GM12891 (cell line): Measurements from ENCODE around the gene JMJD6.
"Not testable (repeated sequence)": the region's sequence is repeated elsewhere in the genome, so short reads cannot be mapped to it uniquely, and the experiment has no call there.

Experiments used
- DNase-seq: peaks from one replicate; pipeline ENCODE4 v3.0.0; 2011; ENCODE audit warnings: low spot score; ENCODE audit not compliant: insufficient read length
- FAIRE-seq: peaks from 2 replicates; lab custom pipeline; 2011; peaks lifted over from hg19 to GRCh38; lab: Jason Lieb, UNC
- PAX5 ChIP-seq: IDR thresholded peaks from 2 replicates; pipeline ENCODE4 v1.6.1; 2011; ENCODE audit warnings: low read length, moderate library complexity, mild to moderate bottlenecking; ENCODE audit not compliant: insufficient read depth, severe bottlenecking
- POLR2A ChIP-seq: IDR thresholded peaks from 2 replicates; pipeline ENCODE4 v1.6.1; 2011; ENCODE audit warnings: low read depth, low read length, control low read depth
- POLR2AphosphoS5 ChIP-seq: IDR thresholded peaks from 2 replicates; pipeline ENCODE4 v1.6.1; 2011; ENCODE audit warnings: low read depth, low read length, control low read depth
- POU2F2 ChIP-seq: IDR thresholded peaks from 2 replicates; pipeline ENCODE4 v1.6.1; 2011; ENCODE audit warnings: low read depth, mild to moderate bottlenecking, control low read depth, low read length, moderate library complexity
- SPI1 ChIP-seq: IDR thresholded peaks from 2 replicates; pipeline ENCODE4 v1.6.1; 2011; ENCODE audit warnings: low read depth, low read length, control low read depth
- TAF1 ChIP-seq: IDR thresholded peaks from 2 replicates; pipeline ENCODE4 v1.6.1; 2011; ENCODE audit warnings: low read depth, low read length, control low read depth

The JMJD6 gene

DNA sequence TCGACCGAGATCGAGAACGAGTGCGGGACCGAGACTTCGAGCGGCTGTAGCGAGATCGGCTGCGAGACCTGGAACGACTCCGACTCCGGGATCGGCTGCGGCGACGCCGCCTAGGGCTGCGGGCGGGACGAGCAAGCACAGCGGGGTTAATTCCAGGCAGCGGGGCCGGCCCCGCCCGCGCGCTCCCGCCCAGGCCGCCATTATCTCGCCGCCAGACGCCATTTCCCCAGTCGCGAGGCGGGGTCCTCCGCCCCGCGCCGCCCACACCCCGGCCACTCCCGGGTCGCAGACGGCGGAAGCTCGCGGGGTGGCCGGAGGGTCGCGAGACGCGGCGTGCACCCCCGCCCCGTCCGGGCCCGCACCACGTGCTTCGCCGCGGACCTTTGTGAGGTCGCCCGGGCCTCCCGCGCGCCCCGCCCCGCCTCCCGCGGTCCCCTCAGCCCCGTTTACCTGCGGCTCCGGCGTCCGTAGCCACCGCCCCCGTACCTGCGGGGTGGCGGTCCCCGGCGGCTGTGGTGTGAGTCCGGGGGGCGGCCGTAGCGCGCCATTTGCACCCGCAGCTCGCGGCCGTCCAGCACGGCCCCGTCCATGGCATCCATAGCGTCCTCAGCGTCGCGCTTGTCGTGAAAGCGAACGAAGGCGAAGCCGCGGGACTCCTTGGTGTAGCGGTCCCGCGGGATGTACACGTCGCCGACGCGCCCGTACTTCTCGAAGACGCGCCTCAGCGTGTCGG lies 10.1 kb upstream of the JMJD6 start:
- FAIRE-seq (peak; percentile 72), DNase-seq (no peak)
- TF ChIP-seq TAF1 (peak; percentile 63; the same call in 1 of the 2 replicates), SPI1 (no peak), POLR2AphosphoS5 (peak; percentile 54; the same call in 1 of the 2 replicates), POLR2A (peak; percentile 42; the same call in 1 of the 2 replicates)

DNA sequence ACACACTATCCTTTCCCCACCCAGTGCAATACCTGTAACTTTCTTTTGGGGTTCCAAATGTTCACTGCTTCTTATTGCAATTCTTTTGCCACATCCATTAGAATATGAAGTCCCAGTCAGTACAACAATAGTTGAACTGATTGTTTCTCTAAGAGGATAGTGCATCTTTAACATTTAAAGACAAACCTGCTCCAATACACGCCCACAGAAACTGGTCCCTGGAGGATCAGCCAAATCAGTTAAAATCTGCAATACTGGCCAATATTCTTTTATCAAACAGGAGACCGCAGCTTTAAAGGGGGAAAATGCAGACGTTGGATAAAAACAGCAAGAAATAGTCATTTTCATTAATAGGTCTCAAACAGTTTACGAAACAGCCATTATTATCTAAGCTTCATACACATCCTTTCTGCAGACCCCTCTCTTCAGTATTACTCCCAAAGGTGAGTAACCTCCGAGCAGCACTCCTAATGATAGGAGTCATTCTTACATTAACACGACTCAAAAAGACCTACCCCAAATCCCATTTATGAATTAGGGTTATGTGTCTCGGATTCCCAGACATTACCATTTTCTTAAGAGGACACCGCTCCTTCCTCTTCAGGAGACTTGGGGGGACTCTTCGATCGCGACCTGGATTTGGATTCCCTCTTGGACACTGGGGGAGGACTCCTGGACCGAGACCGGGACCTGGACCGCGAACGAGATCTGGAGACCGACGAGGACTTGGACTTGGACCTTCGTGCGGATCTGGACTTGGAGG lies 9.4 kb upstream of the JMJD6 start:
- TF ChIP-seq POLR2A (0 out of 2 replicates have a peak, but pooled peaks have one; percentile 9), POU2F2 (no peak)
- DNase-seq (no peak), FAIRE-seq (no peak)

GRCh38 chr17:76735006-76735405 lies 8.6 kb upstream of the JMJD6 start:
- DNase-seq (no peak), FAIRE-seq (peak; percentile 90)
- TF ChIP-seq POLR2A (peak; percentile 51; the same call in 1 of the 2 replicates), POLR2AphosphoS5 (peak; percentile 21; the same call in 1 of the 2 replicates), POU2F2 (no peak)

DNA sequence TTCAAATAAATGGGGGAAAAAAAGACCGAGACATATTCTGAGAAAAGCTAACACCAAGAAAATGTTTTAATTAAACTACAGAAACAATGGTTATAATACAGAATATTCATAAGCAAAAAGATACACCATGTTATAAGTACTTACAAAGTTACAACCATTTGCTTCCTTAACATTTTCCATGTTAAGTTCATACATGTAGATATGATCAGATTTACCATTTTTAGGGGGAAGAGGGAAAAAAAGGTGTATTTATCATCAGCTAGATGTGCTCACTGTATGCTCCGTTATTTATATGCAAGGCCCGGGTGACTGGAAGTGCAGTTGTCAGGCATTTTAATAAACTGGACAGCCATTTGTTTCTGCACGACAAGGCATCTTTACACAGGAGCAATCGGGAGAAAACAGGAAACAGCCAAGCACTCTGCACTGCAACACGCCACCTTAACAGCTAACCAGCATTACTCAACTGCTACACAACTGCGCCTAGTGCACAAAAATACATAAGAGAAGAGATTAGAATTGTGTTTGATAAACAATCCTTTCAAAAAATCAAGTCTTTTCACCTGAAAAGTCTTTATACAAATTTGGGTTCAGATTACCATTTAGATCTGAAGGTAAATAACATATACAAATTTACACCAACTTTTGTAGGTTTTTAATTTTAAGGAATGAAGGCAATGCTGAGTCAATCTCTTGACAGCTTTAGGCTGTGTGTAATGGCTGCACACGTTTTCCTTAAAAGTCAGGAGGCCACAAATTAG lies 7.9 kb upstream of the JMJD6 start:
- TF ChIP-seq TAF1 = no peak
- no peak for TF ChIP-seq SPI1
- TF ChIP-seq PAX5 = no peak
- TF ChIP-seq POLR2A = no peak
- TF ChIP-seq POU2F2 = no peak
- no peak for TF ChIP-seq POLR2AphosphoS5
- no peak for DNase-seq
- peak; percentile 33 for FAIRE-seq

DNA sequence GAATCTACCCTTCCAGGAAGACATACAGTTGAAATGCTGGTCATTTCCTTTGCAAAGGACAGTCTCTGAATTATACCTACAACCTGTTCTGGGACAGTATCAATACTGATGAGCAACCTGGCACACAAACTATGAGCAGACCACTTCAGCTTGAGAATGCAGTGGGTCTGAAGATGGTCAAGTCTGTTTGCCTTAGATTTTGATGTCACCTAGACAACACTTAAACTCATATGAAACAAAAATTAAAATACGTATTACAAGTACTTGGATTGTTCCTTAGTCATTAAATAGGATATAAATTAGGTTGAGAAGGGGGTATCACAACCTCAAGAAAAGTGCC lies 7.2 kb upstream of the JMJD6 start:
- FAIRE-seq = no peak
- DNase-seq = no peak
- no peak for TF ChIP-seq POLR2AphosphoS5
- TF ChIP-seq TAF1 = no peak
- no peak for TF ChIP-seq SPI1
- TF ChIP-seq PAX5 = no peak
- TF ChIP-seq POU2F2 = no peak
- TF ChIP-seq POLR2A = peak; percentile 71; the same call in 1 of the 2 replicates

DNA sequence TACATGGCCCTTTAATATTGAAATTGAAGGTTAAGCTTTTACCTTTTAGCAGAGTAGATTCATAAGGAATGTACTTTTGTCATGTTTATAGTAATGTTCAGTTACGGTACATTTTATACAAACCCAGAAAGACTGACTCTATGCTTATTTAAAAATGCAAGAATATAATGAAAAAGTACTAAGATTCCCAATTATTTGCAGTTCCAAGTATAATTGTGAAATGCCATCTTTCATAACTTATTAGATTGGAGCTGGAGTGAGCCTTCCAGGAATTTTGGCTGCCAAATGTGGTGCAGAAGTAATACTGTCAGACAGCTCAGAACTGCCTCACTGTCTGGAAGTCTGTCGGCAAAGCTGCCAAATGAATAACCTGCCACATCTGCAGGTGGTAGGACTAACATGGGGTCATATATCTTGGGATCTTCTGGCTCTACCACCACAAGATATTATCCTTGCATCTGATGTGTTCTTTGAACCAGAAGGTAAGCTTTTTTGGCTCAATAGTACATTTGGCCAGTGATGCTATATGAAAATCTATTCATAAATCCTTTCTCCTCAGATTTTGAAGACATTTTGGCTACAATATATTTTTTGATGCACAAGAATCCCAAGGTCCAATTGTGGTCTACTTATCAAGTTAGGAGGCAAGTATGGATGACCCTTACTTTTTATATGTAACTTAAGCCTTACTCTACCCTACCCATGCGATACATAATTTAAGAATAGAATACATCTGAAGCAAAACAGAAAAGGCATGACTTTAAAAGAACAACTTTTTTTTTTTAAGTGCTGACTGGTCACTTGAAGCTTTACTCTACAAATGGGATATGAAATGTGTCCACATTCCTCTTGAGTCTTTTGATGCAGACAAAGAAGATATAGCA lies 6.6 kb upstream of the JMJD6 start:
- FAIRE-seq (no peak), DNase-seq (no peak)
- TF ChIP-seq PAX5 (no peak), POLR2AphosphoS5 (peak; percentile 84), TAF1 (no peak), SPI1 (no peak), POLR2A (peak; percentile 83), POU2F2 (0 out of 2 replicates have a peak, but pooled peaks have one; percentile 42)

DNA sequence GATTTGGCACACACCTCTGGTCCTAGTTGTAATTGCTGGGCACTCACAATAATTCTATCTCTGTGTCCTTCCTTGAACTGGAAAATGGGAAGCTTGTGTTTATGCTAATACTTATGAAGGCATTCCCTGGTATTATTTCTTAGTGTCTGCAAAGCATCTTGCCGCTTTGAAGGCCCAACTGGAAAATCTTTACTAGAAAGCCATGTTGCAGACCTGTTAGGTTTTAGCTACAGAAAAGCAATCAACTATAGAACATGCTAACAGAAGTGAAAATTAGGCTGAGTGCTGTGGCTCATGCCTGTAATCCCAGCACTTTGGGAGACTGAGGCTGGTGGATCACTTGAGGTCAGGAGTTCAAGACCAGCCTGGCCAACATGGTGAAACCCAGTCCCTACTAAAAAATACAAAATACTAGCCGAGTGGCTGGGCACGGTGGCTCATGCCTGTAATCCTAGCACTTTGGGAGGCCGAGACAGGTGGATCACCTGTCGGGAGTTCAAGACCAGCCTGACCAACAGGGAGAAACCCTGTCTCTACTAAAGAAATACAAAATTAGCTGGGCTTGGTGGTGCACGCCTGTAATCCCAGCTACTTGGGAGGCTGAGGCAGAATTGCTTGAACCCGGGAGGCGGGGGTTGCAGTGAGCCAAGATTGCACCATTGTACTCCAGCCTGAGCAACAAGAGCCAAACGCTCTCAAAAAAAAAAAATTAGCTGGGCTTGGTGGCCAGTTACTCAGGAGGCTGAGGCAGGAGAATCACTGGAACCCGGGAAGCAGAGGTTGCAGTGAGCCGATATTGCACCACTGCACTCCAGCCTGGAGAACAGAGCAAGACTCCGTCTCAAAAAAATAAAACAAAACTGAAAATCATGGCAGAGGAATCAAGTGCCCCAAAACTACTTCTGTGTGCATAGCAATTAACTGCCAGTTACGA lies 5.7 kb upstream of the JMJD6 start:
- FAIRE-seq, DNase-seq: not testable (repeated sequence)
- TF ChIP-seq POLR2AphosphoS5 = peak; percentile 55; the same call in 1 of the 2 replicates

- no peak for DNase-seq
- FAIRE-seq = peak; percentile 75
- TF ChIP-seq TAF1 (no peak), PAX5 (no peak), SPI1 (no peak), POLR2A (no peak), POU2F2 (no peak), POLR2AphosphoS5 (no peak)
Measured at GRCh38 chr17:76727745-76728456, 1.5 kb upstream of the JMJD6 start.
